Ecto neural progenitor cell (in vitro differentiated cells): ENCODE data around the gene NFIL3.

Experiments
- DNase-seq: peaks from one replicate; pipeline ENCODE4 v3.0.0-alpha.2; 2018; ENCODE audit warnings: low spot score

The NFIL3 gene

GRCh38 chr9:91359734-91360470 lies 63.7 kb downstream of the NFIL3 start:
- DNase-seq: no peak

GRCh38 chr9:91359083-91359482 lies 64.5 kb downstream of the NFIL3 start:
- no peak for DNase-seq
